ENCODE results near the gene ATL1. TPM values are rescaled to one million over a fixed set of nuclear protein-coding genes. Genes with fewer than 3 reads are reported as not detected.

The ATL1 gene
- total RNA-seq, 2 experiments from 2014 or later: 0.82 to 1.6 TPM

DNA sequence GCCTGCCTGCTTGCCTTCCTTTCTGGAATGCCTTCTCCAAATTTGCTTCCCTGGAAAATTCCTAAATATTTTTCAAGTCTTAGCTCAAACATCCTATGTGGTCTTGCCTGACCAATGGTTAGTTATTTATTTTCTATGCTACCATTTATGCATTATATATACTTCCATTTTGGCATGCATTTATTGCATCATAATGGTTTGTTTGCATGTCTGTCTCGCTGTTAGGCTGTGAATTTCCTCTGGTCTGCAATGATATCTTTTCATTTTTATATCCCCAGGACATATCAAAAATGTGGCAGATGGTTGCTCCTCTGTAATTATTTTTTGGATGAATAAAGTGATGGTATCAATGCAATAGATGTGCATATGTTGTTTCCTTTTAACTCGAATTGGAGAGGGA is 30.5 kb downstream of the ATL1 start:
- CTCF ChIA-PET (ENCODE audit: unreplicated experiment): no interaction called here
- H3K9me2 ChIP-seq (ENCODE audit: insufficient read depth, low read length): no peaks in the 10 kb centered on the region
- H3K4me1 ChIP-seq (ENCODE audit: insufficient read depth, low read length, poor library complexity, severe bottlenecking): no peaks in the 10 kb centered on the region
- POLR2A ChIA-PET: interaction anchor here (0.6 to 1.0 kb wide), 2 partner anchors 10 to 186 kb away, joined by 3 to 6 read pairs; no protein-coding TSS in a partner anchor
- no peak overlapping the region for H3K27ac ChIP-seq (ENCODE audit: low read depth, low read length, poor library complexity, severe bottlenecking)
- no peaks in the 10 kb centered on the region for H3K79me2 ChIP-seq (ENCODE audit: insufficient read depth, low read depth, low read length)
- H4K20me1 ChIP-seq (ENCODE audit: insufficient read depth, low read length): no peaks in the 10 kb centered on the region
- H3K4me2 ChIP-seq (ENCODE audit: low read length): no peak overlapping the region
- DNase-seq (ENCODE audit: low spot score): no peak
- no peak for TF ChIP-seq EZH2phosphoT487 (IDR thresholded peaks at IDR 0.05; ENCODE audit: borderline replicate concordance, low read depth, low read length)
- no peak for TF ChIP-seq CTCF (conservative IDR thresholded peaks at IDR 0.05; ENCODE audit: low read length)
- H3K9me3 ChIP-seq (ENCODE audit: low read length): no peaks in the 10 kb centered on the region
- intact Hi-C loops (cut with micrococcal nuclease; ENCODE audit: unreplicated experiment): no loop called here
- no TSS peak for BruUV-seq (replicated peaks)
- H3K4me3 ChIP-seq (ENCODE audit: low read depth, low read length, poor library complexity, severe bottlenecking): no peak overlapping the region
- H2AFZ ChIP-seq (ENCODE audit: low read length): no peak overlapping the region
- no peaks in the 10 kb centered on the region for H3K36me3 ChIP-seq (ENCODE audit: insufficient read depth, low read length)

GRCh38 chr14:50594577-50595316 is 34.8 kb downstream of the ATL1 start:
- ChIA-PET POLR2A (interaction anchor here (0.7 kb wide), 2 partner anchors 20 to 191 kb away, joined by 3 to 5 read pairs; no protein-coding TSS in a partner anchor), CTCF (ENCODE audit: unreplicated experiment) (no interaction called here)
- Histone ChIP-seq H3K9me2 (ENCODE audit: insufficient read depth, low read length) (no peaks in the 10 kb centered on the region), H3K27ac (ENCODE audit: low read depth, low read length, poor library complexity, severe bottlenecking) (no peak overlapping the region), H3K9me3 (ENCODE audit: low read length) (no peaks in the 10 kb centered on the region), H4K20me1 (ENCODE audit: insufficient read depth, low read length) (no peaks in the 10 kb centered on the region), H3K4me1 (ENCODE audit: insufficient read depth, low read length, poor library complexity, severe bottlenecking) (no peaks in the 10 kb centered on the region), H3K4me3 (ENCODE audit: low read depth, low read length, poor library complexity, severe bottlenecking) (no peak overlapping the region), H3K36me3 (ENCODE audit: insufficient read depth, low read length) (no peaks in the 10 kb centered on the region), H2AFZ (ENCODE audit: low read length) (no peak overlapping the region), H3K4me2 (ENCODE audit: low read length) (no peak overlapping the region), H3K79me2 (ENCODE audit: insufficient read depth, low read depth, low read length) (no peaks in the 10 kb centered on the region)
- no peak for TF ChIP-seq EZH2phosphoT487 (IDR thresholded peaks at IDR 0.05; ENCODE audit: borderline replicate concordance, low read depth, low read length)
- TF ChIP-seq CTCF (conservative IDR thresholded peaks at IDR 0.05; ENCODE audit: low read length): no peak
- intact Hi-C loops (cut with micrococcal nuclease; ENCODE audit: unreplicated experiment): no loop called here
- BruUV-seq (replicated peaks): no TSS peak
- DNase-seq (ENCODE audit: low spot score): no peak

DNA sequence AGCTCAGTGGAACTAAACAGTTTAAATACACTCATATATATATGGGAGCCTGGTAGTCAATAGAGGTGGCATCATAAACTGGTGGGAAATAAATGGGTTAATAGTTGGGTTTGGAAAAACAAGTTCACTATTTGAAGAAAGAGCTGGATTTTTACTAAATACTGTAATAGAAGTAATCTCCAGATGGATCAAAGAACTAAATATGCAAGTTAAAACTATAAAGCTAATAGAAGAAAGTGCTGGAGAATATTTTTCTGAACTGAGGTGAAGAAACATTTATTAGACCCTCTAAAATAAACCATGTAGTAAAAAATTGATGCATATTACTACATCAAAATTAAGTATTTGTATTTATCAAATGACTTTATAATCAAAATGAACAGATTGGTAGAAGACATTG is 38.8 kb downstream of the ATL1 start:
- no peak for TF ChIP-seq CTCF (conservative IDR thresholded peaks at IDR 0.05; ENCODE audit: low read length)
- TF ChIP-seq EZH2phosphoT487 (IDR thresholded peaks at IDR 0.05; ENCODE audit: borderline replicate concordance, low read depth, low read length): no peak
- Histone ChIP-seq H3K36me3 (ENCODE audit: insufficient read depth, low read length) (no peaks in the 10 kb centered on the region), H3K27ac (ENCODE audit: low read depth, low read length, poor library complexity, severe bottlenecking) (no peak overlapping the region), H3K79me2 (ENCODE audit: insufficient read depth, low read depth, low read length) (no peaks in the 10 kb centered on the region), H3K4me1 (ENCODE audit: insufficient read depth, low read length, poor library complexity, severe bottlenecking) (no peaks in the 10 kb centered on the region), H3K4me2 (ENCODE audit: low read length) (no peak overlapping the region), H3K9me2 (ENCODE audit: insufficient read depth, low read length) (no peaks in the 10 kb centered on the region), H4K20me1 (ENCODE audit: insufficient read depth, low read length) (no peaks in the 10 kb centered on the region), H2AFZ (ENCODE audit: low read length) (no peak overlapping the region), H3K4me3 (ENCODE audit: low read depth, low read length, poor library complexity, severe bottlenecking) (no peak overlapping the region), H3K9me3 (ENCODE audit: low read length) (no peaks in the 10 kb centered on the region)
- ChIA-PET CTCF (ENCODE audit: unreplicated experiment) (no interaction called here), POLR2A (interaction anchor here (0.5 kb wide), 1 partner anchor 1081 kb away, joined by 4 read pairs; no protein-coding TSS in a partner anchor)
- DNase-seq (ENCODE audit: low spot score): no peak
- intact Hi-C loops (cut with micrococcal nuclease; ENCODE audit: unreplicated experiment): no loop called here
- BruUV-seq (replicated peaks): no TSS peak

Data from OCI-LY7 (cell line).